Neuron (in vitro differentiated cells): ENCODE results near the gene GSTCD.

Source experiments
- H2AFZ ChIP-seq: one replicate; pipeline ENCODE4 v1.6.1; 2013; ENCODE audit warnings: low read depth, mild to moderate bottlenecking, inconsistent platforms, low read length, moderate library complexity
- H3K27me3 ChIP-seq: one replicate; pipeline ENCODE4 v1.6.1; 2013; ENCODE audit warnings: low read length; ENCODE audit not compliant: insufficient read depth
- H3K36me3 ChIP-seq: one replicate; pipeline ENCODE4 v1.6.1; 2013; ENCODE audit warnings: low read length; ENCODE audit not compliant: insufficient read depth
- H3K4me1 ChIP-seq: one replicate; pipeline ENCODE4 v1.6.1; 2013; ENCODE audit warnings: low read length; ENCODE audit not compliant: insufficient read depth
- H3K4me3 ChIP-seq: 2 replicates; pipeline ENCODE4 v1.5.1; 2013; ENCODE audit warnings: mild to moderate bottlenecking, low read length, moderate library complexity
- H3K9me3 ChIP-seq: one replicate; pipeline ENCODE4 v1.6.1; 2013; ENCODE audit warnings: low read length

Gene GSTCD

DNA sequence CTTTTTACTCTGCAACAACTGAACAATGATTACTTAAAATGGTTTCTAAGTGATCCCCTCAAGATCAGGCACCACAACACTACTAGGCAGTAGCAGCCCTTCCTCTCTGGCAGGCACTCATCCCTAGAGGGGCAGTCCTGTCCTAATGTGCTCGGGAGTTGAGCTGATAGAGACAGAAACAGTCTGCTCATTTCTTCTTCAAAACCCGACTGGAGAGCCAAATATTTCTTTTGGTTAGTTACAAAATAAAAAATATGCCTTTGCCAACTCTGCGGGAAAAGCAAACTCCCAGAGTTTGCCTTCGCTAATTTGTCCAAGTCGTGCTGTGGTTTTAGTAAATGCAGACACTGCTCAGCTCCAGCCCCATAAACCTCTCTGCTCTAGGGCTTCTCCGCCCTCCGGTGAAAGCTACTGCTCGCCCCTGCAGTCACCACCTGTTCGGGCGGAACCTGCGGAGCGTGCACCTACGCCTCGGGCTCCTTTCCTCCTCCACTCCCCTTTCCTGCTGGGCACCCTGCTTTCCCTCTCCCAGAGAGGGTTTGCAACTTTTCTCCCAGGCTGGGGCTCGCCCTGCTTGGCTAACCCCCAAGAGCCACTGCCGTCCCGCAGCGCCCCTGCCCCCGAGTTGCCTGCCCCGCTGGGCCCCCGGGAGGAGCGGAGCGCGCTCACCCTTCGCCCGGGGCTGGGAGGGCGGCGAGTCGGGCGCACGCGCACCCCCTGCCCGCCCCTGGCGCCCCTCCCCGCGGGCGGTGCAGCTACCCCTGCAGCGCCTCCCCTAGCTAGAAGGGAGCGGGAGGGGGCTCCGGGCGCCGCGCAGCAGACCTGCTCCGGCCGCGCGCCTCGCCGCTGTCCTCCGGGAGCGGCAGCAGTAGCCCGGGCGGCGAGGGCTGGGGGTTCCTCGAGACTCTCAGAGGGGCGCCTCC lies 186.3 kb downstream of the GSTCD start, which contains the start of gene NPNT:
TSS of gene NPNT (plus strand) at position 812 of the 923 bp plus-strand sequence. CDS start 182 bp downstream, outside the sequence.
- Histone ChIP-seq H3K9me3 (no peaks in the 10 kb centered on the region), H3K36me3 (no peaks in the 10 kb centered on the region), H3K27me3 (peaks cover 75% of the 10 kb centered on the region), H3K4me3 (peak within 1 kb of the TSS; percentile 32), H2AFZ (peak within 1 kb of the TSS; percentile 90), H3K4me1 (peaks cover 13% of the 10 kb centered on the region)

DNA sequence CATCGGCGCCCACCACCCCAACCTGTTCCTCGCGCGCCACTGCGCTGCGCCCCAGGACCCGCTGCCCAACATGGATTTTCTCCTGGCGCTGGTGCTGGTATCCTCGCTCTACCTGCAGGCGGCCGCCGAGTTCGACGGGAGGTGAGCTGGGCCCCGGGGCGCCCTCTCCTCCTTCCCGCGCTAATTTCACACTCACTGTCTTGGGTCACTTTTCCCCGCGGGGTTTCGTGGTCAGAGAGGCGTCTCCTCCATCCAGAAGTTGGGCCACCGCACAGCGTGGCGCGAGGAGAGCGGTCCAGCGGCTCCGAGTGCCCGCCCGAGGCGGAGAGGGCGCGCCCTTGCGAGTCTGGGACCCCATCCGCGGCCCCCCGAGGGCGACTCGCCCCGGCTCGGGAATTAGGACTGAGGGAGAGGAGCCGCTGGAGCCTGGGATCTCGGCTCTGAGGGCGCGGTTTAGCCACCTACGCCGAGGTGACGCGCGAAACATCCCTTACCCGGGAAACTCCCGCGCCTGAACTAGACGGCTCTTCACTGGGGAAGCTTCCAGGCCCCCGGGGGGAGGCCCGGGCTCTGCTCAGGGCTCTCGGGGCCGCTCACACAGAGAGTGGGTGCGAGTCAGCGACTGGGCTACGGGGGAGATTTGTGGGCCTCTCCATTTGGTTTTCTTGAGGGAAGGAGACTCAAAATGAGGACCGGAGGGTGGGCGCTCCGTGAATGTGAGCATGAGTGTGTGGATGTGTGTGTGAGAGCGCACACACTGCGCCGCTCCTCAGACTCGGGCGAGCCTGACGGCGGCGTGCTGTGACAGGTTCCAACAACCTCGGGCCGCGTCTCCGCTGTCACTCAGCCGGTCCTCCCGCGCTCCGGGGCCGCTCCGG lies 187.2 kb downstream of the GSTCD start:
- H3K4me1 ChIP-seq = peaks cover 13% of the 10 kb centered on the region
- peaks cover 78% of the 10 kb centered on the region for H3K27me3 ChIP-seq
- H3K9me3 ChIP-seq = no peaks in the 10 kb centered on the region
- H3K36me3 ChIP-seq = no peaks in the 10 kb centered on the region
- peak overlapping the region; percentile 90 for H2AFZ ChIP-seq
- H3K4me3 ChIP-seq = peak overlapping the region; percentile 32

DNA sequence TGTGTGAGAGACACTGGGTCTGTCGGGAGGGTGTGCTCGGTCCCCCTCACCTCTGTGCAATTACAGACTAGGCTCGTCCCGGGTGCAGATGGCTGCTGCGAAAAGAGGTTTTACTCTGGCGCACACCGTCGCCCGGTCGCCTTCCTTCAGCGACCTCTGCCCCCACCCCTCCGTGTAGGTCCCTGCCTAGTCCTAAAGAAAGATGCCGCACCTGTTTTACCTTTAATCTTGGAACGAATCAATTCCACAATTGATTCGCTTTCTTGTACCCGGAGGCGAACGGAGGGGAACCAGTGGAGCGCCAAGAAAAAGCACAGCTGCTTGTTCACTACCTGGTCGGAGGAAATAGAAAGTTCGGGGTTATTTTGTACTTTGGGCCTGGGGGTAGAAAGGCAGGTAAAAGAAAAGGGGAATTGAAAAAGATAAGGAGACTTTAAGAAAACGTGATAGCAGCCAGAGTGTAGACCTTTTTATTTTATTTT lies 187.9 kb downstream of the GSTCD start:
- H3K36me3 ChIP-seq = no peaks in the 10 kb centered on the region
- H2AFZ ChIP-seq = peak overlapping the region; percentile 90
- peaks cover 83% of the 10 kb centered on the region for H3K27me3 ChIP-seq
- no peaks in the 10 kb centered on the region for H3K9me3 ChIP-seq
- H3K4me3 ChIP-seq = peak overlapping the region; percentile 32
- peaks cover 13% of the 10 kb centered on the region for H3K4me1 ChIP-seq
